HG03378 (cell line): ENCODE data around the gene CPPED1.

Source experiments
- ATAC-seq: cut with Tn5 transposase; IDR thresholded peaks from one replicate; pipeline ENCODE4 v1.9.1; 2021; ENCODE audit warnings: mild to moderate bottlenecking, moderate library complexity; ENCODE audit not compliant: unreplicated experiment

The CPPED1 gene

DNA sequence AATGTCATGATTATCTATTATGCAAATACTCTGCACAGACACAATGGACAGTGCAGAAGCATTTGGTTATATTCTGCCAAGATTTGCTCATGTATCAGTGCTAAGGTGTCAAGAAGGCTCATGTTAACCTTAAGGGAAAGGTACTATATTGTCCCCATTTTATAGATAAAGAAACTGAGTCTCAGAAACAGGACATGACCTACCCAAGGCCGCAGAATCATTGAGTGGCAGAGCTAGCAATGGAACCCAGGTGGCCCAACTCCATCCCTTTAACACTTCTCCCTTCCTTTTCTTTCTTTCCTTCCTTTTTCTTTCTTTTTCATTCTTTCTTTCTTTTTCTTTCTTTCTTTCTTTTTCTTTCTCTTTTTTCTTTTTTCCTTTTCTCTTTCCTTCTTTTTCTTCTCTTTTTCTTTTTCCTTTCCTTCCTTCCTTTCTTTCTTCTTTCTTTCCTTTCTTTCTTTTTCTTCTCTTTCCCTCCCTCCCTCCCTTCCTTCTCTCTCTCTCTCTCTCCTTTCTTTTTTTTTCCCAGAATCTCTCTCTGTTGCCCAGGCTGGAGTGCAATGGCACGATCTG is 149.8 kb downstream of the CPPED1 start:
- ATAC-seq, result no peak

DNA sequence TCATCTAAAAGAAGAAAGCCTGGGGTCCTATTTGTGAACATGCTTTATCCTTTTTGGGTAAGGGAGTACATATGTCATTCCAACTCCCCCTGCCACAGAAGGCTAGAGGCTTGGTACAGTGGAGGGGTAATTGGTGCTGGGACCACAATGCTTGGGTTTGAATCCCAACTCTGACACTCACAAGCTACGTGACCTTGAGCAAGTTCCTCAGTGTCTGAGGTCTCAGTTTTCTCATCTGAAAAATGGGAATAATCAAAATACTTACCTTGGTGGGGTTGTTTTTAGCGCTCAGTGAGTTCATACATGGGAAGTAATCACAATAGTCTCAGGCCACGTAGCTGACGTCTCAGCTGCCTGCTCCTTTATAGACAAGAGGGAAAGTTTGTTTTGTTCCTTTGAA is 150.8 kb downstream of the CPPED1 start:
- no peak for ATAC-seq

DNA sequence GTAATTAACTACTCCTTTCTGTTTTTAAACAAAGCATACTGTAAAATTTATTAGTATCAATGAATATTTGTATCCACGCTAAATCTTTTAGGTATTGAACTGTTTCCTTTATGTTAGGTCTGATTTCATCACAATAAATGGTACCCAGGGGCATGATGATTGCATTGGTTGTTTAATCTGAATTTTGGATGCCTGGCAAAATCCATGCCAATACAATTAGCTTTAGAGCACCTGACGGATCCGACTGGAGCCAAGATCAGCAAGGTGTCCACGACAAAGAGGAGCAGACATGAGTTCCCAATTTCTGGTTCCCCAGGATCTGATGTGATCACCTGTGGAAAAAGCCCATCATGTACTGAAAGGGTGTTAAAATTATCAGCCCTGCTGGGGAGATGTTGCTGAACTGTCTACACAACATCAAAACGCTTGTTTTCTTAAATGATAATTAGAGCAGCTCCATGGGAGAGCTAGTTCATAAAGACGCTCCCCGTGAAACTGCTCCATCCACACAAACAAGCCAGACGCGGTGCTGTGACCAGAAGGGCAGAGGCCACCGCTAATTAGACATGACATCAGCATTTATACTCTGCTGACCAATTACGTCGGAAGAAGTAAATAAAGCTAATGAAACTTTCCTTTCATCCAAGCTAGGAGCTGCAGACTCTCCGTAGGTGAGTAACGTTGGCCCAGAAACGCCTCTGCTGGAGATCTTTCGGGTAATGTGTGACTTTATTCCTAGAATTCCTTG is 151.7 kb downstream of the CPPED1 start:
- no peak for ATAC-seq

GRCh38 chr16:12649356-12649755 is 154.3 kb downstream of the CPPED1 start:
- no peak for ATAC-seq

- ATAC-seq, result no peak
Measured at GRCh38 chr16:12646490-12647274, 157.0 kb downstream of the CPPED1 start.

DNA sequence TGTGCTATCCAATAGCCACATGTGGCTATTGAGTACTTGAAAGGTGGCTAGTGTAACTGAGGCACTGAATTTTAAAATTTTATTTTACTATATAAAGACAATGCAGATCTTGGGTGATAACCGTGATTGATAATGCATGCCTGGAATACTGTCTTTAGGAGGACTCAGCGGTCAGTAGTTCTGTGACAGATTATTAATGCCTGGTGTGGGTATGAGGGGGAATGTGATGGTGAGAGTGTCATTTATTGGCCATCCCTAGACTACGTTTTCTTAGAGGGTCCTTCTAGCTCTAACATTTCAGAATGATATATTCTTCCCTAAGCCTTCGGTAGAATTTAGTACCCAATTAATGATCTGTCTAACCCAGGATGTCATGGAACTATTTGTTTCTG is 157.6 kb downstream of the CPPED1 start:
- ATAC-seq, result no peak

DNA sequence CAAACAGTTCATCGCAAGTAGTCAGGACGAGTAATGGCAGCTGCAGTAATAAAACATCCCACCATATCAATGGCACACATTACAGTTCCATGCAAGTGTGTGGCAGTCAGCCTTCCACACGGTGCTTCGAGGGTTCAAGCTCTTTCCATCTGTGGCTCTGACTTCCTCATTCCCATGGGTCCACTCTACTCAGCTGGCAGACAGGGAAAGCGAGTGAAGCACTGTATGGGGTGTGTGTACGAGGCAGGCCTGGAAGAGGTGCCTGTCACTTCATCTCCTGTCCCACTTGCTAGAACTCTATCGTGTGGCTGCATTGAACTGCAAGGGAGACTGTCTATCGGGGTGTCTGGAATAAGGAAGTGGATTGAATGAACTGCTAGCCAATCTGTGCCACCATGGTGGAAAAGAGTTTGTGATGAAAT is 160.6 kb downstream of the CPPED1 start:
- no peak for ATAC-seq

DNA sequence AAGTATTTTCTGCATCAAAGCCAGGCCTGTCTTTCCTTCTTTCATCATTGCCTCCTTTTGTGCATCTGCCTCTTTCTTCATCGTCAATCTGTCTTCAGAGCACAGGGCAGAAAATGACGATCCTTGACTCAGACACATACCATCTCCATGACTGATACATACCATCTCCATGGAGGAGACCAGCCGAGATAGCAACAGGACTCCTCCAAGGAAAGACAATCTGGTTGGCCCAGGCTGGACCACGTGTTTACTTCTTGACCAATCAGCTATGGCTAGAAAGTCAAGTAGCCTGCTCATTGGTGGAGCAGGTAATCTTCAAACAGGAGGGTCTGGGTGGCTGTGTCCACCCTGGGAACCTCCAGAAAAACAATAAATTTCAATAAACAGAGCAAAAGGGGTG is 164.6 kb downstream of the CPPED1 start:
- ATAC-seq, result no peak

GRCh38 chr16:12637002-12637401 is 166.7 kb downstream of the CPPED1 start:
- ATAC-seq, result no peak

GRCh38 chr16:12629271-12629670 is 174.4 kb downstream of the CPPED1 start:
- no peak for ATAC-seq

DNA sequence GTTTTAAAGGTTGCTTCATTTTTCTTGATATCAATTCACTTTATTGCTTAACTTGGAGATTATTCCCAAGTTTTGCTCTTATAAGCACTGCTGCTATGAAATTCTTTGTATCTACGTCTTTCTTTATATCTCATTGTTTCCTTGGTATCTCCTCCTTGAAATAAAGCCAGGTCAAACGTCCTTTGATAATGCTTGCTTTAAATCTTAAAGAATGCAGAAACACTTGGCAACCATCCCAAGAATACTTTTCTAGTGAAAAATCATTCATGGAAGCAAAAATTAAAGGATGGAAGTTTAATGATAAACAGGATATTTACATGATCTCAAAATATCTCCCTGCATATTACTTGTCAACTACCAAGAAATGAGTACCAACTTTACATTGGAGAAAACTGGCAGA is 175.2 kb downstream of the CPPED1 start:
- ATAC-seq, result no peak

DNA sequence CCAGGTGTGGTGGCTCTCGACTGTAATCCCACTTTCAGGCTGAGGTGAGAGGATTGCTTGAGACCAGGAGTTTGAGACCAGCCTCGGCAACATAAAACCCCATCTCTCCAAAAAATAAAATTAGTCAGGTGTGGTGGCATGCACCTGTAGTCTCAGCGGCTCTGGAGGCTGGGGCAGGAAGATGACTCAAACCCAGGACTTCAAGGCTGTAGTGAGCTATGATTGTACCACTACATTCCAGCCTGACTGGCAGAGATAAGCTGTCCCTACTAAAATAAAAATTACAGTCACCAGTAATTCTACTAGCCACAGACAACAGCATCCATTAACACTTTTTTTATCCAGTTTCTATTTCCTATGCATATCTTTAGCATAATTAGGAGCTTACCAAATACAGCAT is 176.3 kb downstream of the CPPED1 start:
- ATAC-seq, result no peak

- ATAC-seq, result no peak
Measured at GRCh38 chr16:12626411-12626810, 177.3 kb downstream of the CPPED1 start.

- no peak for ATAC-seq
Measured at GRCh38 chr16:12625716-12626115, 178.0 kb downstream of the CPPED1 start.

- no peak for ATAC-seq
Measured at GRCh38 chr16:12625068-12625467, 178.6 kb downstream of the CPPED1 start.

- no peak for ATAC-seq
Measured at GRCh38 chr16:12620150-12620549, 183.5 kb downstream of the CPPED1 start.

DNA sequence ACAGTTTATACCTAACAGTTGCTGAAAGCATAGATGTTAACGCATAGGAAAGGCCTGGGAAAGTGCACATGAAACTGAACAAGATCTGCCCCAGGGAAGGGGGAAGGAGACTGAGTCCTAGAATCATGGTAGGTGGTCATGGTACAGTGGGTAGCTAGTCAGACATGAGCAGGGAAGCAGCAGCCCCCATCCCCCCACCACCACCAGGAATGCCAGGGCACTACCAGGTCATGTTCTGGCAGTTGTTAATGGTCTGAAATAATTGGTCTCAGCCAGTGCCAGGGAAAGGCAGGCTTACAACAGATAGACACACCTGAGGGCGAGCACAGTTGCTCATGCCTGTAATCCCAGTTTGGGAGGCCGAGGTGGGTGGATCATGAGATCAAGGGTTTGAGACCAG is 185.2 kb downstream of the CPPED1 start:
- no peak for ATAC-seq

DNA sequence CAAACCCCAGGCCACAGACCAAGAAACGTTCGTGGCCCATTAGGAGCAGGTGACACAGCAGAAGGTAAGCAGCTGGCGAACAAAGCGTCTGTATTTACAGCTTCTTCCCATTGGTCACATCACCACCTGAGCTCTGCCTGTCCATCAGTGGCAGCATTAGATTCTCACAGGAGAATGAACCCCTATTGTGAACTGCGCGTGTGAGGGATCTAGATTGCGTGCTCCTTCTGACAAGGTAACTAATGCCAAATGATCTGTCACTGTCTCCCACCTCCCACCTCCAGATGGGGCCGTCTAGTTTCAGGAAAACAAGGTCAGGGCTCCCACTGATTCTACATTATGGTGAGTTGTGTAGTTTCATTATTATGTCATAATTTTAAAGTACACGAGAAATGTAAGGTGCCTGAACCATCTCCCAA is 186.3 kb downstream of the CPPED1 start:
- no peak for ATAC-seq

- ATAC-seq, result no peak
Measured at GRCh38 chr16:12614662-12615278, 188.9 kb downstream of the CPPED1 start.

- ATAC-seq, result no peak
Measured at GRCh38 chr16:12613992-12614661, 189.6 kb downstream of the CPPED1 start.
